ENCODE results near the gene COLQ.

The COLQ gene

DNA sequence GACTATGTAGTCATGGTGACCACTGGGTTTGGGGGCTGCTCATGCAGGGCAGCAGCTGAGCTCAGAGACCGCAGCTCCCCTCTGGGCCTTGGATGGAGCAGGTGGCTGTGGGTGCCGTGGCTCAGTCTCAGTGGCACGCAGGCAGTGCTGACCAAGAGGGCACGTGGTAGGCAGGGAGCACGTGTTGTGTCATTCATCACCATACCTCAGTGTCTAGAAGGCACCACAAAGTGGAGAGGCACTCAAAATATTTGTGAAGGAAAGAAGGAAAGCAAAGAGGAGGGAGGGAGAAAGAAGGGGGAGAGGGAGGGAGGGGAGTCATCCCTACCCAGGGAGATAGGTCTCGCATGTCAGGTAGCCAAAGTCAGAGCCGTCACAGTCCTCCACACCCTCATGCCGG lies 68.0 kb downstream of the COLQ start:
- no peak for DNase-seq

GRCh38 chr3:15452961-15453360 lies 68.5 kb downstream of the COLQ start:
- DNase-seq, result no peak

- DNase-seq, result no peak
Measured at GRCh38 chr3:15452156-15452555, 69.3 kb downstream of the COLQ start.

DNA sequence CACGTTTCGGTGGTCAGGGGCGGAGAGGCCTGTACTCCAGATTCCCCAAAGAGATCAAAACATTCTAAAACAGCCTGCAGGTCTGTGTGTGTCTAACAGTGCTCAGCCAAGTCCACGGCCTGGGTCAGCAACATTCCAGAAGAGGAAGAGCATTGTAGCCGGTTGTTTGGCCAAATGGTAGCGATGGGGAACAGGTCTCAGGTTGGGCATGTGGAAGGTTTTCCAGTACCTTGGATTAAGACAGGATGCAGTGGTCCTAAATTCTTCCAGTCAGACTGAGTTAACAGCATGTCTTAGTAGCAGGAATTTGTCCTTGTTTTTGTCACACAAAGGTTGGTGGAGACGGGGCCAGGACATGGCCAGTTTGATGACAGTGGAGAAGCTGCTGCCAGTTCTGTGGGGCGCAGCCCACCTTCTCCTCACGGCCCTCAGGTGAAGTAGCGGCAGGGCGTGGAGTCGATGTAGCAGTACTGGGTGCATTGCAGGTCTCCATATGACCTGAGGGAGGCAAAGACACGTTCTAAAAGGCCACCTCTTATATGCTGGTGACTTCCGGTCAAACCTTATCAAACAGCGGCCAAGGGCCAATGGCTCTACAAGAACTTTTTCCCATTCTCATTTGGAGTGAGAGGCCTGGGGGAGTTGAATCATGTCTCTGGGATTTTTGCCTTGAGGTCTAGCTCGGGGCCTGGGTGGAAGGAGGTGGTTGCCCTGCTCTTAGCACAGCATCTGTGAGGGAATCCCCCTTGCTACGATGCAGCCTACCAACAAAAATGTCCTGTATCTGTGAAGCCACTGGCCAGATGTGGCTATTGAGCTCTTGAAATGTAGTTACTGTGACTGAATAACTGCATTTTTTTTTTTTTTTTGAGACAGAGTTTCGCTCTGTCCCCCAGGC lies 70.0 kb downstream of the COLQ start:
- DNase-seq, result no peak

- DNase-seq, result no peak
Measured at GRCh38 chr3:15450438-15451215, 70.9 kb downstream of the COLQ start.

DNA sequence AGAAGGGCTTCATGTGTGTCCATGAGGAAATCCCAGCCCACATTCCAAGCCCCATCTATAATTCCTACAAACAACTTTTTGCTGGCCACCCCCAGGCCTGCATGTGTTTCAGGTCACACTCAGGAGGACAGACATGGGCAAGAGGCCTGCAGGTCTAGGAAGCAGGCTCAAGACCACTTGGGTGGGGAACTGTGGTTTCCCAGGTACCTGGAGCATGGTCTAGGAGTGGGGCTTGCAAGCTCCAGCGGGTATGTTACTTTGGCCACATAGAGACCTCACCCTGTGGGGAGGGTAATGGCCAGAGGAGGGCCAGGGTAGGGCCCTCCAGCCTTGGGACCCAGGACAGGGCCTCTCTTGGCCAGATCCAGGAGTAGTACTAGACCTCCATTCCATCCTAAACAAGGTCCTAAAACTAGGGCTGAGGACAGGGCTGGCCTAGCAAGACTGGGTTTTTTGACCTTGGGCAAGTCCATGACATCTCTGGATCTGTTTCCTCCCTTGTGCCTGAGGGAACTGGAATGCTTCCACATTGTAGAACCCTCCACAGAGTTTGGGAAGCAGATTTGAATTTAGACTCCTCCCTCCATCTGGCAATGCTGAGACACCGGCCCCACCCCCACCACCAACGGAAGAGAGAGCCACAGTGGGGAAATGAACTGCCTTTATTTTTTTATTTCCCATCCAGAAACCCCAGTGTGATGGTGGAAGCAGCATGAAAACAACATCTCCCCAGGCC lies 71.8 kb downstream of the COLQ start:
- DNase-seq, result no peak

- no peak for DNase-seq
Measured at GRCh38 chr3:15443826-15444524, 77.5 kb downstream of the COLQ start.

DNA sequence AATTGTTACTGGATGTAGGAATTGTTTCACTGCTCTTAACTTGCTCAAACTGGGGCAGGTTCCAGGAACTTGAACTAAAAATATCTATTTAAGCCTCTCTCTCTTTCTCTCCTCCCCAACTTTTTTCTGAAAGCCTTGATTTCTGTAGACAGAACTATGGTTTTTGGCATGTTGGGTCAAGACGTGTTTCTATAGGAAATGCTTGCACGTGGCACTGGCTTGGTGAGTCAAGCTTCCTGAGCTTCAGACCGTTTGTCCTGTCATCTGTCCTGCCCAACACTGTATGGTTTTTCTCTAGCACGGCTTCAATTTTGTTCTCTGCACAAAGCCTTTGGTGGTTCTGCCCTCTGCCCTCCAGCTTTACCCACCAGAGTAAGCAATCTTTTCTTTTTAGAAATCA lies 80.6 kb downstream of the COLQ start:
- no peak for DNase-seq

GRCh38 chr3:15439476-15439875 lies 82.0 kb downstream of the COLQ start:
- DNase-seq, result no peak

DNA sequence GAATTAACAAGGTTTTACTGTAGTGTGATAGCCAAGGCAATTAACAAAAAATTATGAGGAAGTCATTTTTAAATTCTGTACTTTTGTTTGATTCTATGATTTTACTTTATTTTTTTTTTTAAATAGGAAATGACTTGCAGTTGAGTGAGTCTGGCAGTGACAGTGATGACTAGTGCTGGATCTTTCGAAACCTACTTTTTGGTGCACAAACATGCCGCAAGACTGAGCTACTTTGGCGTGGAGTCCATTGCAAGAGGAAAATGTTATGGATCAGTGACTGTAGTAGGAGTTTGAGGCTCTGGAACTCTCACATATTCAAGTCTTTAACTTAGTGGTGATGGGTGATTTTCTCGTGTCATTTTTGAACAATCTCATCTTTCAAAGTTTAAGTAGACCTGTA lies 82.5 kb downstream of the COLQ start:
- no peak for DNase-seq

- DNase-seq, result no peak
Measured at GRCh38 chr3:15436246-15436645, 85.3 kb downstream of the COLQ start.

DNA sequence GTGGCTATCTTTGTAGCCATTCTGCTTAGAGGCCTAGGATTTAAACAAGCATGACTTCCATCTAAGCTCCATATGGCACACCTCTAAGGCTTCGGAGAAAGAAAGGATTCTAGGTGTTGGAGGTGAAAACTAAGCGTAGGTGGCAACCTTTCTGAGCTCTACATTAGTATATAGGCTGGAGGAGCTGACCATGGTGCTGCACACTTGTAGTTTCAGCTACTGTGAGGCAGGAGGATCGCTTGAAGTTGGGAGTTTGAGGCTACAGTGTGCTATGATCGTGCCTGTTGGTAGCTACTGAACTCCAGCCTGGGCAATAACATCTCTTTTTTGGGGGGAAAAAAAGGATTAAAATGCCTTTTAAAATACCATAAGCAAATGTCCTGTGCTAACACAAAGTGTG lies 86.8 kb downstream of the COLQ start:
- no peak for DNase-seq

GRCh38 chr3:15433531-15433930 lies 88.0 kb downstream of the COLQ start:
- DNase-seq, result no peak

- DNase-seq, result no peak
Measured at GRCh38 chr3:15431256-15431837, 90.2 kb downstream of the COLQ start.

DNA sequence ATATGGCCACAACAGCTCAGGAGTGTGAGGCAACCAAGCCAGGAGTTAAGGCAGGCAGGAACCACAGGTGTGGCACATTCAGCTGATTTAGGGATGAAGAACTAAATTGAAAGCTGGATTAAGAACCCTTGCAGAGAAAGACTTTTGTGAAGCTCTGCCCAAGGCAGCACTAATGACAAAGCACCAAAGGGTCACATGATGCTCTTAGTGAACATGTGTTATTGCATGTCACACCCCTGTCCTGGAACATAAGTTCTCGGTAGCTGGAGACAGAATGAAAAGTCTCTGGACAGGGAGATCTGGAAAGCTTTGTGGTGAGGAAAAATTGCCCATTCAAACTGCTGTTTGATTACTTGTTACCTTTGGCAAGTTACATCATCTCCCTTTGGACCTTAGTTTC lies 90.9 kb downstream of the COLQ start:
- no peak for DNase-seq

DNA sequence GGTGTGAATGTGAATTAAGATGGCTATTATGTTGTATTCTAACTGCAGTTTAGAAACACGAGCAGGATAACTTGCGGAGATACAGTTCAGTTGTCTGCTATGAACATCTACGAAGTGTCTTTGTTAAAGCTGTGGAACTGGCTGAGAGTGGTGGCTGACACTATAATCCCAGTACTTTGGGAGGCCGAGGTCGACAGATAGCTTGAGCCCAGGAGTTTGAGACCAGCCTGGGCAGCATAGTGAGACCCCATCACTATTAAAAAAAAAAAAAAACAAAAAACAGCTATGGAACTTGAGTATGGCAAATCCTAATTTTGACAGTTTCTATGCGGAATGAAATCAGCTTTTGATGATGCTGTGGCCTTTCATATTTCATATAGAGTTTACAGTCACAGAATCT lies 92.4 kb downstream of the COLQ start:
- DNase-seq, result no peak

DNA sequence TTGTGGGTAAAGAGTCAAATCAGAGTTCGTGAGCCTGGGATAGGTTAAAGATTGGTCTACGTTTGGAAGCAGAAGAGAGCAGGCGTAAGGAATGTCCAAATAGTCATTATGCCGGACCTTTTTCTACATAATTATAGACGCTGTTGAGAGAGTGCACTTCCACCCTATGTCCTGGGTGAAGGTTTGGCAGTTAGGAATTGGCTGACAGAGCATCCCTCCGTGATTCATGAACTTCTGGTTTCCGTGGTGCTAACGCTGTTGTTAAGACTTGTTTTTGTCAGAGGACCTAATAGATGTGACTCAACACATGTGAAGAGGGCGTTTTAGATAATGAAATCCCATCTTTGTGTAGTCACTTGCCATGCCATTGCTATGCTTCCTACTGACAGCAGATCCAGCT lies 93.0 kb downstream of the COLQ start:
- DNase-seq, result peak; percentile 22

GRCh38 chr3:15427981-15428380 lies 93.5 kb downstream of the COLQ start:
- DNase-seq, result no peak

DNA sequence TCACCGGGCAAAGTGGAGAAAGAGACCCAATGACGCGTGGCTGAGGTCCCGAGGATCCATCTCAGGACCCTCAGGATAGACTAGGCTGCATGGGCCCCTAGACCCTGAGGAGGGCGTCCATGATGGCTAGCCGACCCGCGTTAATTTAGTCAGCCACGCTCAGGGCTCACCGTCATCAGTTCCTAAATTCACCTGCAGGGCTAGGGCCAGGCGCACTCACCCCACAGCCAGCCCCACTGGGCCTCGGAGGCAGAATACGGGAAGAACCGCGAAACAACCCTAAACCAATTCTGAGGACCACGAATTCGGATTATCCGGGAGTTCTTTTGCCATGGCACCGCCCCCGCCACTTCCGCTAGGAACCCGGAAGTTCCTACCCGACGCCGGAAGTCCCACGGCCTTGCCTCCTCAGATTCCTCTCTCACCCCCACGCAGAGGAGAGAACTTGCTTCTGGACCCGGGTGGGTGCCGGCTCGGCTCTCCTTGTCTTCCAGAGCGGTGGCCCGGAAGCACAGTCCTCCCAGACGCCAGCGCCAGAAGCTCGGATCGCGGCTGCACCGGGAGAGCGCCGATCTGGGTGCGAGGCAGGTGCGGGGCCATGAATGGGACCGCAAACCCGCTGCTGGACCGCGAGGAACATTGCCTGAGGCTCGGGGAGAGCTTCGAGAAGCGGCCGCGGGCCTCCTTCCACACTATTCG lies 94.2 kb downstream of the COLQ start, which contains the start of the genes EAF1 and METTL6:
EAF1 (plus strand) TSS at position 417 of the 699 bp plus-strand sequence; CDS start at position 599, 182 bp downstream.
METTL6 (minus strand) TSS at position 363 of the 699 bp plus-strand sequence. CDS start 1,033 bp downstream, outside the sequence.
- peak; percentile 84 for DNase-seq

DNA sequence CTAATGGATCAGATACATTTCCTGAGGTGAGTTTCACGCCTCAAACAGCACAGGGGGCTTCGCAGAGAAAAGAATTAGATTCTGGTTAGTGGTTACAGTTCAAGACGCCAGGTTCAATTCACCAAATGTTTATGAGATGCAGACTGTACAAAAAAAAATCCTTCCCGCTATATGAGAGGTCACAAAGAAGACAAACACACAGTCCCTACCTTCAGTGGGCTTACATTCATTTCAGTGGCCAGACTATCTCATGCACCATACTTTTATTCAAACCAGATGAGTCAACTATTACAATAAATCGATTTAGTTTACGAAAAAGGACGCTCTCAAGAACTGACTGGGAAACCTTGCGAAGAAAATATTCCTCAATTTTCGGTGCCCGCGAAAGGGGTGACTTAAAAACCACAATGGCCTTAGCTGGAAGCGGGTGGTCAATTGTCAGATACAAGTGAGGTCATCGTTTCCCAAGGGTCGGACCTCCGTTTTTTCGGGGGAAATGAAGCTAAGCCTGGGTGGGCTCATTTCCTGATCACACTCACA lies 94.9 kb downstream of the COLQ start:
- DNase-seq, result no peak

GRCh38 chr3:15420871-15421270 lies 100.6 kb downstream of the COLQ start:
- DNase-seq, result no peak
